IMR-90 (cell line): ENCODE results near the gene SLC39A8. TPM values are rescaled to one million over a fixed set of nuclear protein-coding genes. Genes with fewer than 3 reads are reported as not detected.

Source experiments
- ATAC-seq: fragments of 200-7000 bp; cut with Tn5 transposase; 2 replicates; pipeline ENCODE4 v1.9.1; 2020; ENCODE audit warnings: low read depth, mild to moderate bottlenecking, moderate library complexity
- BruUV-seq: library from RNA; stranded (reverse); fragments of 400-500 nt; replicated peaks from 2 replicates; lab custom pipeline; 2021; lab: Mats Ljungman, UMichigan
- CTCF ChIA-PET: fragments of 300-600 bp; formaldehyde crosslinking; extraction: SDS; loops from one replicate; lab custom pipeline; 2021; ENCODE audit warnings: antibody characterized with exemption; lab: Yijun Ruan, JAX
- POLR2A ChIA-PET: fragments of 300-600 bp; sonication (Branson Sonifier 250); formaldehyde crosslinking; loops from one replicate; lab custom pipeline; 2022; ENCODE audit warnings: antibody characterized with exemption; ENCODE audit not compliant: unreplicated experiment; lab: Charles Lee
- DNase-seq: peaks from one replicate; pipeline ENCODE4 v3.0.0; 2013
- H2AFZ ChIP-seq: replicated peaks from 2 replicates; pipeline ENCODE3; 2013; ENCODE audit warnings: low read length, mild to moderate bottlenecking; ENCODE audit not compliant: poor library complexity
- H2AK5ac ChIP-seq: 2 replicates; pipeline ENCODE4 v1.6.1; 2013; ENCODE audit warnings: low read depth, low read length, inconsistent platforms
- H2AK9ac ChIP-seq: replicated peaks from 2 replicates; pipeline ENCODE3; 2013; ENCODE audit warnings: mild to moderate bottlenecking, low read depth, low read length, moderate library complexity; ENCODE audit not compliant: poor library complexity
- H2BK120ac ChIP-seq: 2 replicates; pipeline ENCODE4 v1.6.1; 2013; ENCODE audit warnings: low read depth, low read length, inconsistent platforms
- H2BK15ac ChIP-seq: 3 replicates; pipeline ENCODE4 v1.6.1; 2013; ENCODE audit warnings: low read depth, low read length, inconsistent platforms
- H2BK20ac ChIP-seq: 2 replicates; pipeline ENCODE4 v1.6.1; 2013; ENCODE audit warnings: low read depth, mild to moderate bottlenecking, inconsistent platforms, low read length, moderate library complexity
- H2BK5ac ChIP-seq: 2 replicates; pipeline ENCODE4 v1.6.1; 2013; ENCODE audit warnings: mild to moderate bottlenecking, low read depth, low read length, inconsistent platforms; ENCODE audit not compliant: poor library complexity, severe bottlenecking
- H3K14ac ChIP-seq: replicated peaks from 2 replicates; pipeline ENCODE4 v1.6.1; 2013; ENCODE audit warnings: low read depth, low read length, inconsistent platforms
- H3K18ac ChIP-seq: 2 replicates; pipeline ENCODE4 v1.6.1; 2013; ENCODE audit warnings: low read depth, low read length, control low read depth
- H3K23ac ChIP-seq: 2 replicates; pipeline ENCODE4 v1.6.1; 2013; ENCODE audit warnings: low read depth, low read length, inconsistent platforms
- H3K27ac ChIP-seq: 2 replicates; pipeline ENCODE4 v1.5.1; 2013; ENCODE audit warnings: mild to moderate bottlenecking, control low read depth, low read length; ENCODE audit not compliant: insufficient read depth
- H3K27me3 ChIP-seq: 2 replicates; pipeline ENCODE4 v1.6.1; 2013; ENCODE audit warnings: low read length; ENCODE audit not compliant: control insufficient read depth, insufficient read depth
- H3K36me3 ChIP-seq: 2 replicates; pipeline ENCODE4 v1.6.1; 2013; ENCODE audit warnings: low read length, mixed read lengths; ENCODE audit not compliant: control insufficient read depth, insufficient read depth
- H3K4ac ChIP-seq: 2 replicates; pipeline ENCODE4 v1.6.1; 2013; ENCODE audit warnings: low read depth, low read length, inconsistent platforms
- H3K4me1 ChIP-seq: 2 replicates; pipeline ENCODE4 v1.6.1; 2013; ENCODE audit warnings: low read length, mixed read lengths; ENCODE audit not compliant: control insufficient read depth, insufficient read depth
- H3K4me2 ChIP-seq: 2 replicates; pipeline ENCODE4 v1.6.1; 2013; ENCODE audit warnings: low read depth, mild to moderate bottlenecking, control low read depth, low read length, moderate library complexity
- H3K4me3 ChIP-seq: 2 replicates; pipeline ENCODE4 v1.5.1; 2013; ENCODE audit warnings: low read depth, mild to moderate bottlenecking, control low read depth, low read length, moderate library complexity; ENCODE audit not compliant: insufficient read depth
- H3K56ac ChIP-seq: 2 replicates; pipeline ENCODE4 v1.6.1; 2013; ENCODE audit warnings: low read length, inconsistent platforms; ENCODE audit not compliant: insufficient read depth; ENCODE audit errors: extremely low read depth
- H3K79me1 ChIP-seq, 2 experiments: 2 replicates each; pipeline ENCODE4 v1.6.1; 2013; ENCODE audit warnings: low read length in 2 of 2, inconsistent platforms in 1 of 2, low read depth in 1 of 2
- H3K9ac ChIP-seq: 2 replicates; pipeline ENCODE4 v1.6.1; 2013; ENCODE audit warnings: low read depth, low read length, control low read depth
- H3K9me1 ChIP-seq: 2 replicates; pipeline ENCODE4 v1.6.1; 2013; ENCODE audit warnings: low read length, inconsistent platforms; ENCODE audit not compliant: insufficient read depth
- H3K9me3 ChIP-seq: 2 replicates; pipeline ENCODE4 v1.6.1; 2013; ENCODE audit warnings: low read length; ENCODE audit not compliant: control insufficient read depth, insufficient read depth
- H4K20me1 ChIP-seq: 2 replicates; pipeline ENCODE4 v1.6.1; 2013; ENCODE audit warnings: low read length, inconsistent platforms; ENCODE audit not compliant: insufficient read depth
- H4K5ac ChIP-seq: 2 replicates; pipeline ENCODE4 v1.6.1; 2013; ENCODE audit warnings: mild to moderate bottlenecking, low read depth, low read length, control low read depth
- H4K8ac ChIP-seq, 2 experiments: 2 replicates each; pipeline ENCODE4 v1.6.1; 2013; ENCODE audit warnings: low read depth in 2 of 2, low read length in 2 of 2, control low read depth in 1 of 2, inconsistent platforms in 1 of 2
- H4K91ac ChIP-seq: 2 replicates; pipeline ENCODE4 v1.6.1; 2013; ENCODE audit warnings: low read depth, low read length, inconsistent platforms; ENCODE audit not compliant: insufficient read depth
- CEBPB ChIP-seq: IDR thresholded peaks from 2 replicates; pipeline ENCODE4 v1.6.1; 2012; ENCODE audit warnings: low read depth, low read length, improper control_type of control experiment
- CHD1 ChIP-seq: IDR thresholded peaks from 2 replicates; pipeline ENCODE4 v1.6.1; 2012; ENCODE audit warnings: low read depth, low read length, improper control_type of control experiment
- FOS ChIP-seq: fragments of 150-350 bp; IDR thresholded peaks from 2 replicates; pipeline ENCODE4 v1.6.1; 2016; ENCODE audit warnings: low read depth, low read length
- MAFK ChIP-seq: IDR thresholded peaks from 2 replicates; pipeline ENCODE4 v1.6.1; 2012; ENCODE audit warnings: low read depth, low read length, improper control_type of control experiment
- POLR2A ChIP-seq: IDR thresholded peaks from 2 replicates; pipeline ENCODE4 v1.6.1; 2012; ENCODE audit warnings: mild to moderate bottlenecking, low read depth, low read length
- RAD21 ChIP-seq: IDR thresholded peaks from 2 replicates; pipeline ENCODE4 v1.6.1; 2012; ENCODE audit warnings: low read length, improper control_type of control experiment
- RFX5 ChIP-seq: IDR thresholded peaks from 2 replicates; pipeline ENCODE4 v1.8.0; 2012; ENCODE audit warnings: low read depth, mild to moderate bottlenecking, low read length, moderate library complexity
- SMC3 ChIP-seq: fragments of 150-350 bp; IDR thresholded peaks from 2 replicates; pipeline ENCODE4 v1.6.1; 2016; ENCODE audit warnings: low read depth, mild to moderate bottlenecking, antibody characterized with exemption, low read length, moderate library complexity
- WGBS, 2 experiments: methylation state at CpG; one replicate each; pipeline versions ENCODE4 v1.1.5 to v1.1.7; 2013; ENCODE audit warnings: missing lambda C conversion rate in 2 of 2; ENCODE audit not compliant: insufficient read length in 1 of 2; ENCODE audit errors: extremely low coverage in 2 of 2; 5-methylcytosine and 5-hydroxymethylcytosine counted together
- dilution Hi-C: fragments of 300-500 bp; cut with HindIII; formaldehyde crosslinking; loops from one replicate; pipeline ENCODE4 v1.14.3; 2018; ENCODE audit warnings: low sequenced_read_pairs; ENCODE audit not compliant: unreplicated experiment
- in situ Hi-C: fragments of 300-500 bp; cut with MboI; formaldehyde crosslinking; loops from 3 replicates; pipeline ENCODE4 v1.14.3; 2019; ENCODE audit warnings: low sequenced_read_pairs, inconsistent platforms, mixed read lengths
- intact Hi-C: fragments of 100-400 bp; cut with micrococcal nuclease; formaldehyde crosslinking; loops from 2 replicates; pipeline ENCODE4 v1.10.0; 2022
- polyA plus RNA-seq, 3 experiments: library from polyadenylated mRNA; depleted of rRNA; stranded (reverse); fragments of >200 nt; gene quantifications; 2 replicates each; pipeline ENCODE4 v1.2.3, GENCODE V29; 2012; ENCODE audit warnings: low replicate concordance in 1 of 3
- total RNA-seq: library from RNA; depleted of rRNA; stranded (reverse); fragments of >200 nt; gene quantifications from 2 replicates; pipeline ENCODE4 v1.2.3, GENCODE V29; 2012

Gene SLC39A8
- total and polyA plus RNA-seq, 2 of the 4 experiments (the other 2 are of a cell fraction) = 0.05 to 0.18 TPM

- Histone ChIP-seq H2AK9ac (no peak overlapping the region), H4K5ac (no peak overlapping the region), H3K4me1 (no peaks in the 10 kb centered on the region), H3K56ac (no peak overlapping the region), H3K9me1 (no peaks in the 10 kb centered on the region), H2BK20ac (no peak overlapping the region), H3K79me1 (no peaks in the 10 kb centered on the region), H2BK5ac (no peak overlapping the region), H3K18ac (no peak overlapping the region), H3K14ac (no peak overlapping the region), H4K20me1 (no peaks in the 10 kb centered on the region), H4K91ac (no peak overlapping the region), H3K9ac (no peak overlapping the region), H3K4me3 (no peak overlapping the region), H2AFZ (no peak overlapping the region), H2AK5ac (no peak overlapping the region), H3K36me3 (no peaks in the 10 kb centered on the region), H3K9me3 (no peaks in the 10 kb centered on the region), H3K4me2 (no peak overlapping the region), H4K8ac (no peak overlapping the region), H3K27ac (no peak overlapping the region), H3K27me3 (no peaks in the 10 kb centered on the region), H3K4ac (no peak overlapping the region), H2BK15ac (no peak overlapping the region), H2BK120ac (no peak overlapping the region), H3K23ac (no peak overlapping the region)
- TF ChIP-seq POLR2A (no peak), RFX5 (no peak), MAFK (no peak), RAD21 (no peak), FOS (no peak), CEBPB (no peak), CHD1 (no peak), SMC3 (no peak)
- no CpG with 5 or more reads among the region's 3 CpGs for WGBS, 2 experiments
- intact Hi-C loops = no loop called here
- ATAC-seq (no peak), DNase-seq (no peak)
- in situ Hi-C loops = no loop called here
- CTCF ChIA-PET = no interaction called here
- dilution Hi-C loops = no loop called here
- BruUV-seq = no TSS peak
- POLR2A ChIA-PET = no interaction called here
Observed at GRCh38 chr4:102319594-102319993, 25.7 kb downstream of the SLC39A8 start.
